ENCODE data around the gene PLEKHN1. TPM values are rescaled to one million over a fixed set of nuclear protein-coding genes. Genes with fewer than 3 reads are reported as not detected.
"Not testable (repeated sequence)": the region's sequence is repeated elsewhere in the genome, so short reads cannot be mapped to it uniquely, and the experiment has no call there.

The PLEKHN1 gene
- total RNA-seq, 1 experiment from 2014 or later, result 7.9 TPM

DNA sequence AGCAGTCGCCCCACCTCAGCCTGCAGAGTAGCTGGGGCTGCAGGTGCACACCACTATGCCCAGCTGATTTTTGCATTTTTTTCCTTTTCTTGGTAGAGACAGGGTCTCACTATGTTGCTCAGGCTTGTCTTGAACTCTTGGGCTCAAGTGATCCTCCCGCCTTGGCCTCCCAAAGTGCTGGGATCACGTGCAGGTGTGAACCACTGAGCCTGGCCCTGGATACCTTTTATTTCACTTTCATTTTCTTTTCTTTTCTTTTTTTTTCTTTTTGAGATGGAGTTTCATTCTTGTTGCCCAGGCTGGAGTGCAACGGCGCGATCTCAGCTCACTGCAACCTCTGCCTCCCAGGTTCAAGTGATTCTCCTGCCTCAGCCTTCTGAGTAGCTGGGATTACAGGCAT lies 25.0 kb downstream of the PLEKHN1 start:
- H3K27ac Mint-ChIP-seq (ENCODE audit: low read depth, unreplicated experiment); POLR2A ChIA-PET; DNase-seq (ENCODE audit: unreplicated experiment); BruUV-seq (replicated peaks); H3K36me3 Mint-ChIP-seq (ENCODE audit: insufficient read depth, unreplicated experiment); H3K4me1 Mint-ChIP-seq (ENCODE audit: insufficient read depth, unreplicated experiment); intact Hi-C loops (cut with micrococcal nuclease); H3K4me3 Mint-ChIP-seq (ENCODE audit: unreplicated experiment): not testable (repeated sequence)
- Mint-ChIP-seq H3K27me3 (ENCODE audit: insufficient read depth, unreplicated experiment) (peaks cover 24% of the 10 kb centered on the region), H3K9me3 (ENCODE audit: unreplicated experiment) (peaks cover 11% of the 10 kb centered on the region)
- CTCF ChIA-PET, result interaction anchor here (1.1 to 4.8 kb wide), 4 partner anchors 7 to 73 kb away, joined by 4 to 34 read pairs (median 10); no protein-coding TSS in a partner anchor

- peaks cover 11% of the 10 kb centered on the region for H3K9me3 Mint-ChIP-seq (ENCODE audit: unreplicated experiment)
- H3K27ac Mint-ChIP-seq (ENCODE audit: low read depth, unreplicated experiment), result no peak overlapping the region
- ChIA-PET POLR2A (no interaction called here), CTCF (interaction anchor here (1.1 to 4.8 kb wide), 4 partner anchors 8 to 72 kb away, joined by 4 to 34 read pairs (median 10); no protein-coding TSS in a partner anchor)
- H3K4me1 Mint-ChIP-seq (ENCODE audit: insufficient read depth, unreplicated experiment), result peaks cover 4% of the 10 kb centered on the region
- no peaks in the 10 kb centered on the region for H3K36me3 Mint-ChIP-seq (ENCODE audit: insufficient read depth, unreplicated experiment)
- intact Hi-C loops (cut with micrococcal nuclease), result no loop called here
- H3K27me3 Mint-ChIP-seq (ENCODE audit: insufficient read depth, unreplicated experiment), result peaks cover 24% of the 10 kb centered on the region
- TF ChIP-seq CTCF (IDR thresholded peaks at IDR 0.05; ENCODE audit: unreplicated experiment), result no peak
- BruUV-seq (replicated peaks), result no TSS peak
- no peak overlapping the region for H3K4me3 Mint-ChIP-seq (ENCODE audit: unreplicated experiment)
- DNase-seq (ENCODE audit: unreplicated experiment), result no peak
Measured at GRCh38 chr1:991895-992294, 25.6 kb downstream of the PLEKHN1 start.

DNA sequence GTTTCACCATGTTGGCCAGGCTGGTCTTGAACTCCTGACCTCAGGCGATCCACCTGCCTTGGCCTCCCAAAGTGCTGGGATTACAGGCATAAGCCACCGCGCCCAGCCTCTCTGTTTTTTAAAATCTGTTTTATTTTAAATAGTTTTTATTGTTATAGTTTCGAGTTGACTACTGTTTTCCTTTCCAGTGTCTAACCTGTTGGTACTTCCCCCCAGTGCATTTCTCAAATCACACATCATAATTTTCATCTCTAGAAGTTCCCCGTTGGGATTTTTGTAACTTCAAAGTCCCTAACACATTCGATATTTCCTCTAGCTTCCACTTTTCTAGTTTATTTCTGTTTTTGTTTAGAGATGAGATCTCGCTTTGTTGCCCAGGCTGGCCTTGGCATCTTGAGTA lies 26.1 kb downstream of the PLEKHN1 start:
- Mint-ChIP-seq H3K4me1 (ENCODE audit: insufficient read depth, unreplicated experiment) (peaks cover 4% of the 10 kb centered on the region), H3K9me3 (ENCODE audit: unreplicated experiment) (peaks cover 11% of the 10 kb centered on the region), H3K27me3 (ENCODE audit: insufficient read depth, unreplicated experiment) (peaks cover 24% of the 10 kb centered on the region), H3K27ac (ENCODE audit: low read depth, unreplicated experiment) (no peak overlapping the region), H3K36me3 (ENCODE audit: insufficient read depth, unreplicated experiment) (no peaks in the 10 kb centered on the region), H3K4me3 (ENCODE audit: unreplicated experiment) (no peak overlapping the region)
- intact Hi-C loops (cut with micrococcal nuclease), result no loop called here
- ChIA-PET POLR2A (interaction anchor here (0.6 kb wide), 1 partner anchor 77 kb away, joined by 3 read pairs; no protein-coding TSS in a partner anchor), CTCF (interaction anchor here (1.1 to 4.8 kb wide), 4 partner anchors 8 to 72 kb away, joined by 4 to 34 read pairs (median 10); no protein-coding TSS in a partner anchor)
- BruUV-seq (replicated peaks), result no TSS peak
- TF ChIP-seq CTCF (IDR thresholded peaks at IDR 0.05; ENCODE audit: unreplicated experiment), result no peak
- no peak for DNase-seq (ENCODE audit: unreplicated experiment)

GRCh38 chr1:993379-993995 lies 27.2 kb downstream of the PLEKHN1 start:
- Mint-ChIP-seq H3K27ac (ENCODE audit: low read depth, unreplicated experiment) (no peak overlapping the region), H3K27me3 (ENCODE audit: insufficient read depth, unreplicated experiment) (peaks cover 19% of the 10 kb centered on the region), H3K36me3 (ENCODE audit: insufficient read depth, unreplicated experiment) (no peaks in the 10 kb centered on the region), H3K4me1 (ENCODE audit: insufficient read depth, unreplicated experiment) (peaks cover 4% of the 10 kb centered on the region), H3K4me3 (ENCODE audit: unreplicated experiment) (no peak overlapping the region), H3K9me3 (ENCODE audit: unreplicated experiment) (peaks cover 11% of the 10 kb centered on the region)
- TF ChIP-seq CTCF (IDR thresholded peaks at IDR 0.05; ENCODE audit: unreplicated experiment), result no peak
- BruUV-seq (replicated peaks), result no TSS peak
- ChIA-PET POLR2A (no interaction called here), CTCF (interaction anchor here (3.6 to 4.8 kb wide), 2 partner anchors 9 to 71 kb away, joined by 12 to 34 read pairs; no protein-coding TSS in a partner anchor)
- DNase-seq (ENCODE audit: unreplicated experiment), result no peak
- intact Hi-C loops (cut with micrococcal nuclease), result no loop called here

- H3K27me3 Mint-ChIP-seq (ENCODE audit: insufficient read depth, unreplicated experiment); BruUV-seq (replicated peaks); H3K4me3 Mint-ChIP-seq (ENCODE audit: unreplicated experiment); DNase-seq (ENCODE audit: unreplicated experiment); H3K4me1 Mint-ChIP-seq (ENCODE audit: insufficient read depth, unreplicated experiment); H3K27ac Mint-ChIP-seq (ENCODE audit: low read depth, unreplicated experiment); H3K36me3 Mint-ChIP-seq (ENCODE audit: insufficient read depth, unreplicated experiment); intact Hi-C loops (cut with micrococcal nuclease): not testable (repeated sequence)
- H3K9me3 Mint-ChIP-seq (ENCODE audit: unreplicated experiment), result peaks cover 11% of the 10 kb centered on the region
- POLR2A ChIA-PET, result interaction anchor here (0.7 to 1.4 kb wide), 2 partner anchors 14 to 95 kb away, joined by 3 read pairs; no protein-coding TSS in a partner anchor
- CTCF ChIA-PET, result interaction anchor here (0.7 to 4.8 kb wide), 5 partner anchors 10 to 70 kb away, joined by 3 to 34 read pairs (median 3); partner anchors contain the start of gene AGRN
Measured at GRCh38 chr1:994546-994945, 28.3 kb downstream of the PLEKHN1 start.
